Stimulated activated CD4-positive, alpha-beta T cell treated with anti-CD3 and anti-CD28 coated beads, Interleukin-12 subunit alpha, Interleukin-12 subunit beta, amount 100 ng/mL, for 4 hours (primary cell): ENCODE data around the gene GRIN2D.
A peak's percentile ranks its signal among the peaks of the same experiment; 100 is the strongest.
"Not testable (repeated sequence)": the region's sequence is repeated elsewhere in the genome, so short reads cannot be mapped to it uniquely, and the experiment has no call there.

Source experiments
- DNase-seq: peaks from one replicate; pipeline ENCODE4 v3.0.0-alpha.2; 2020

GRIN2D gene

DNA sequence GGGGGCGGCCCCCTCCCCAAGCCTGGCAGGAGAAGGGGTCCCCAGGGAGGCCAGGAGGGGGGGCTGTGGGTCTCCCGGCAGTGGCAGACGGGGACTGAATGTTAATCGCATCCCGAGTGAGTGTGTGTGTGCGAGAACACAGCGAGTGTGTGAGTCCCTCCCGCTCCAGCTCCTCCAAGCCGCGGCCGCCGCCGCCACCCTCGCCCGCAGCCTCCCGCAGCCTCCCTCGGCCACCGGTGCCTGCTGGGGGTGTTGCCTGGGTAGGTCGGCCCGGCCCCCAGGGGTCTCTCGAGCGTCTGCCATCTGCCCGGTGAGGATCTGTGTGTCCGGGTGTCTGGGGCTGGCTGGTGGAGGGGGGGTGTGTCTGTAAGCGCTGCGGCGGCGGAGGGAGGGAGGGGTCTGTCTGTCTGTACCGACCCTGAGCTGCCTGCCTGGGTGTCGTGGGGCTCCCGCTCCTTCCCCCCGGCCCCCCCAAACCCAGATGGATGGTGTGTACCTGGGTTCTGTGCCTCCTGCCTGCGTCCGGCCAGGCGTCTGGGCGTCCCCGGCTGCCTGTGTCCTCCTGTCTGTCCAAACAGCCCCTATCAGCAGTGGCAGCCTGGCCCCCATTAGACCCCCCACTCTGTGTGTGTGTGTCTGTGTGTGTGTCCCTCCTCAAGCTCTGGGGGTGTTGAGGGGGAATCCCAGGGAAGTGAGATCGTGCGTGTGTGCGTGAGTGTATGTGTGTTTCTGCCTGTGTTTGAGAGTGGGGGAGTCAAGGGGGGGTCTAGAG, at the start of gene GRIN2D:
Gene GRIN2D, plus strand, starts transcription at position 110 of the 772 bp plus-strand sequence. CDS start 4,725 bp downstream, outside the sequence.
- no peak for DNase-seq

- no peak for DNase-seq
Measured at GRCh38 chr19:48344892-48345291, 48.6 kb upstream of the GRIN2D start.

DNA sequence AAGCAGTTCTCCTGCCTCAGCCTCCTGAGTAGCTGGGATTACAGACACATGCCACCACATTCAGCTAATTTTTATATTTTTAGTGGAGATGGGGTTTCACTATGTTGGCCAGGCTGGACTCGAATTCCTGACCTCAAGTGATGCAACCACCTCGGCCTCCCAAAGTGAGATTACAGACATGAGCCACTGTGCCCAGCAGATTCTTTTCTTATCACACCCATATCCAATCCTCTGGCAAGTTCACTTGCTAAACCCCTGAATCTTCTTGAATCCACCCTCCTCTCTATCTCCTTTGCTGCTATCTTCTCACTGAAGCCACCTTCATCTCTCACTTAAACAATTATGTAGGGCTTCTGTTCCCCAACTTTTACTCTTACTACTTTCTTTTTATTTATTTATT, 47.3 kb upstream of the GRIN2D start:
- DNase-seq = no peak

DNA sequence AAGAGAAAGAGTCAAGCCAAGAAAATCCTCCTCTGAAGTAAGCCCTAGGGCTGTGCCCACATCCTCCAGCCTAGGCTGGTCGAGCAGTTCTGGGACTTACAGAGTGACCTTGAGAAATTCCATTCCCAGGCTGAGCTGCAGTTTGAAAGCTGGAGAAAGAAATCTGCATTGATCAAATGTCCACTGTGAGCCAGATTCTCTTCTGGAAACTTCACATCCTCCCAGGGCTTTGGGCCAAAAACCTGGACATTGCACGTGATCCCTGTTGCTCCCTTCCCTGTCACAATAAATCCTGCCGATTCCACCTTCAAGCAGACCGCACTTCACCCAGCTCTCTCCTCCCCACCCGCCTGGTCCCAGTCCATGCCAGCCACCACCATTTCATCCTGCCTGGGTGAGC, 45.4 kb upstream of the GRIN2D start:
- no peak for DNase-seq

- no peak for DNase-seq
Measured at GRCh38 chr19:48348737-48349136, 44.7 kb upstream of the GRIN2D start.

GRCh38 chr19:48350856-48351255, 42.6 kb upstream of the GRIN2D start:
- DNase-seq = no peak

GRCh38 chr19:48351341-48351752, 42.1 kb upstream of the GRIN2D start:
- peak; percentile 80 for DNase-seq

DNA sequence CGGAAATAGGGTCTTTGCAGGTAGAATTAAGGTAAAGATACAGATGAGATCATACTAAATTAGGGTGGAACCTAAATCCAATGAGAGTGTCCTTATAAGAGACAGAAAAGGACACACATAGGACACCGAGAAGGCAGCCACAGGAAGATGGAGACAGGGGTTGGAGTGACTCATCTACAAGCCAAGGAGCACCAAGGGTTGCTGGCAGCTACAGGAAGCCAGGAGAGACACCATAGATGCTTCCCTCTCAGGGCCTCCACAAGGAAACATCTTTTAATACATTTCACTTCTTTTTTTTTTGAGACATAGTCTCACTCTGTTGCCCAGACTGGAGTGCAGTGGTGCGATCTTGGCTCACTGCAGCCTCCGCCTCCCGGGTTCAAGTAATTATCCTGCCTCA, 39.8 kb upstream of the GRIN2D start:
- no peak for DNase-seq

- DNase-seq = no peak
Measured at GRCh38 chr19:48354332-48354992, 39.0 kb upstream of the GRIN2D start.

DNA sequence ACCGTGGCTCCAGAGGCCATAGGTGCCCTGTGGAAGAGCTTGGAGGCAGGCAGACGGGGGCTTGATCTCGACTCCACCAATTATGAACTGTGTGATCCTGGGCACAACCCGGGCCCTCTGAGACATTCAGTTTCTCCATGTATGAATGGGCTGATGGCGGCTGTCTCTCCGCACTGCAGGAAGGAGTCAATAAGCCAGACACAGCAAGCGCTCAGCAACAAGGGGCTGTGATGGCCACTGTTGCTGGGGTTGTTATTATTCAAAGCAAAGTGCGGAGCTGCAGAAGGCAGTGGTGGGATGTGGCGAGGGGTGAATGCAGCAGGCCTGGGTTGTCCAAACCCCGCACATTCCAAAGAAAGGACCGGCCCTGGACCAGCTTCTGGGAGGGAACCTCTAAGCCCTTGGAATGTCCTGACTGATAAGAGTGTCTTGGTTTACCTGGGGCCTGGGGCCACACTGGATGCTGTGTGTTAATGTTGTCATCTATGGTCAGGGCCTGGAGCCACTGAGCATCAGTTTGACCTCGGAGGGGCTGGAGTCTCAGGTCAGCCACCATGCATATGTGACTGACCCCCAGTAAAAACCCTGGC, 38.0 kb upstream of the GRIN2D start:
- DNase-seq = no peak

DNA sequence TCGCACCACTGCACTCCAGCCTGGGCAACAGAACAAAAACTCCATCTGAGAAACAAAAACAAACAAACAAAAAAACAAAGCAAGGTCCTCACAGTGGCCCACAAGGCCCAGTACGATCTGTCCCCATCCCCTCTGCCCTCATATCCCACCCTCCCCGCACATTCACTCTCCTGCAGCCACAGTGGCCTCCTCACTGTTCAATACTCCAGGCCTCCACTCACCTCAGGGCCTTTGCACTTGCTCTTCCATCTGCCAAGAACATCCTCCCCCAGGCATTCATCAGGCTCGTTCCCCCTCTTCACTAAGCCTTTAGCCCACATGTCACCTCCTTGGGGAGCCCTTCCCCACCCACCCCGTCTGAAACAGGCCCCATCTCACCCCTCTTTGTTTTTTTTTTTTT, 34.3 kb upstream of the GRIN2D start:
- no peak for DNase-seq

- no peak for DNase-seq
Measured at GRCh38 chr19:48361912-48362311, 31.6 kb upstream of the GRIN2D start.

DNA sequence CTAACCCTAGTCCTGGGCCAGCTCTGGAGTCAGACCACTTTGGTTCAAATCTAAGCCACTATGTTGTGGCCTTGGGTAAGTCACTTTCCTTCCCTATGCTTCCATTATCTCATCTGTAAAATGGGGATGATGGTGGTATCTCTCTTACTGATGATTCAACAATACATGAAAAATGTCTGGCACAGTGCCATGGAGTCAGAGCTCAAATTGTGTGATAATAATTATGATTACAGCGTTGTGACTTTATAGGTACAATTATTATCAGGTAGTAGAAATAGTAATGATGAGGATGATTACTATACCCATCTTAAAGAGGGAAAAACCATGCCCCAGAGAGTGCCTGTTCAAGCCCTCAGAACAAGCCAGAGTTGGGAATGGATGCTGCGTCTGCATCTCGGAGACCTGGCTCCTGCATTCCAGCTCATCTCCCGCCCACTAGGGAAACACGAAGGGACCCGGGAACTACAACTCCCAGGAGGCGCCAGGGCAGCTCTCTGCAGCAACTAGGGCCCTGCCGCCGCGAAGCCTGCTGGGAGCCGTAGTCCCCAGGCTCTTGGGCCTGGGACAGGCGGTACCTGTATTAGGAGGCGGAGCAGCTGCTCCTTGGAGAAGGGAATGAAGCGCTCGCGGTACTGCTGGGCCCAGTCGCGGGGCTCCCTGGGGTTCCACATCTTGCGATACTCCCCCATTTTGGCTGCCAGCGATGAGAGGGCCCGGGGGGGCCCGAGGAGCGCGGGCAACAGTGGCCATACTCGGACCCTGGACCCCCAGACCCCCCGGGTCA, 30.6 kb upstream of the GRIN2D start:
- DNase-seq = peak; percentile 86

- DNase-seq = peak; percentile 25
Measured at GRCh38 chr19:48363500-48363809, 30.0 kb upstream of the GRIN2D start.

GRCh38 chr19:48363810-48364597, 29.5 kb upstream of the GRIN2D start, which contains the start of the genes SYNGR4 and TMEM143:
Gene SYNGR4, plus strand, starts transcription at chr19:48364367. Its CDS starts 1,476 bp downstream, at chr19:48365843.
Gene TMEM143, minus strand, starts transcription at chr19:48363940. Its CDS starts 20 bp downstream, at chr19:48363920.
- DNase-seq = peak; percentile 94

- no peak for DNase-seq
Measured at GRCh38 chr19:48364598-48365348, 28.7 kb upstream of the GRIN2D start.

GRCh38 chr19:48365602-48366001, 27.9 kb upstream of the GRIN2D start:
- no peak for DNase-seq

DNA sequence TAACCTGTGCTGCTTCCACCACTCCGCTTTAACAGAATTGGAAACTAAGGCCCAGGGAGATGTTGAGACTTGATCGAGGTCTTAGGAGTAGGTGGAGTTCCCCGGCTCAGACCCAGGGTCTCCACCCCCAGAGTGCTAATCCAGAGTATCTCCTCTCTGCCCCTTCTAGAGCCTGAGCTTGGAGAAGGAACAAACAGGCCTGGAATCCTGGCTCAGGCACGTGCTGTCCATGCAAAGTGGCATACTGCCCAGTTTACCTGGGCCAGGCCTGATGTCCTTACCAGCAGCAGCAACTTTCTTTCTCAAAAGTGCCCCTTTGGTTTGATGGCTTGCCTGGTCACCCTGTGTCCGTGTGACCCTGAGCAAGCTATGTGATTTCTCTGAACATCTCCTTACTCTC, 25.6 kb upstream of the GRIN2D start:
- no peak for DNase-seq

DNA sequence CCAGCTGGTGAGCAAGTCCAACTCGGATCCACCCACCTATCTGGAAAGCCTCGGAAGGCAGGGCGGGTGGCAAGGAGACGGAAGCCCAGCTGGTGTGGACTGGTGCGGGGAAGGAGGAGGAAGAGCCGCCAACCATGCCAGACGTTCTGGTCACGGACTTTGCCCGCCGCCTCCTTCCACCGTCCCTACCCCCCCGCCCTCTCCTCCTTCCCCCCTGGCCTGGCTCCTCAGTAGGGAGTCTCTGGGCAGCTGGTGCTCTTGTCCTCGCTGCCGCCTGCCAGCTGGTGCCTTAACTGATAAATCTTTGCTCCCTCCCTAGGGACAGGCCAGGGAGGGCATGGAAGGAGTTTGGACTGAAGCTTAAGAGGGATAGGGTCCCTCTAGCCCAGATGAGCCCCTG, 24.5 kb upstream of the GRIN2D start:
- no peak for DNase-seq

DNA sequence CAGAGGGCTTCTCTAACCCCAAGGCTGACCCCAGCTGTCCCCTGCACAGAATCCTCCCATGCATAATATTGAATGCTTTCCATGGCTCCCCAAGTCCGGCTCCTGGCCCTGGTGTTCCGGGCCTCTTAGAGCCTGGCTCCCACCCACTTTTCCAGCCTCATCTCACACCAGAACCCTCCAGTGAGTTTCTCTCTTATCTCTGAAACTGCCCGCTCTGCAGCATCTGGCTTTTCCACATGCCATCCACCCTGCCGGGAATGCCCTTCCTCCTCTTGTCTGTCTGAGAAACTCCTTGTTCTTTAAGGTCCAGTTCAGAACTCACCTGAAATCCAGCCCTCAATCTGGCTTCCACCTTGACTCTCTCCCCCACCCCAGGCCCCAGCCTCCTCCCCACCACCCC, 22.5 kb upstream of the GRIN2D start:
- no peak for DNase-seq

- DNase-seq = no peak
Measured at GRCh38 chr19:48371367-48371766, 22.1 kb upstream of the GRIN2D start.

DNA sequence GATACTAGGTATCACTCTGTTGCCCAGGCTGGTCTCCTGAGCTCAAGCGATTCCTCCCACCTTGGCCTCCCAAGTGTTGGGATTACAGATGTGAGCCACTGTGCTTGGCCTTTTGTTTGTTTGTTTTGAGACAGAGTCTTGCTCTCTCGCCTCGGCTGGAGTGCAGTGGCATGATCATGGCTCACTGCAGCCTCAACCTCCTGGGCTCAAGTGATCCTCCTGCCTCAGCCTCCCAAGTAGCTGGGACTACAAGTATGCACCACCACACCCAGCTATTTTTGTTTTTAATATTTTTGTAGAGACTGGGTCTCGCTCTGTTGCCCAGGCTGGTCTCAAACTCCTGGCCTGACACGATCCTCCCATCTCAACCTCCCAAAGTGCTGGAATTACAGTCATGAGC, 21.7 kb upstream of the GRIN2D start:
- DNase-seq = not testable (repeated sequence)
